HG03442 (cell line): ENCODE data around the gene SLC35D2.
"Not testable (repeated sequence)": the region's sequence is repeated elsewhere in the genome, so short reads cannot be mapped to it uniquely, and the experiment has no call there.

Experiments
- ATAC-seq: cut with Tn5 transposase; IDR thresholded peaks from one replicate; pipeline ENCODE4 v1.9.1; 2021; ENCODE audit warnings: mild to moderate bottlenecking, moderate library complexity; ENCODE audit not compliant: unreplicated experiment

The SLC35D2 gene

DNA sequence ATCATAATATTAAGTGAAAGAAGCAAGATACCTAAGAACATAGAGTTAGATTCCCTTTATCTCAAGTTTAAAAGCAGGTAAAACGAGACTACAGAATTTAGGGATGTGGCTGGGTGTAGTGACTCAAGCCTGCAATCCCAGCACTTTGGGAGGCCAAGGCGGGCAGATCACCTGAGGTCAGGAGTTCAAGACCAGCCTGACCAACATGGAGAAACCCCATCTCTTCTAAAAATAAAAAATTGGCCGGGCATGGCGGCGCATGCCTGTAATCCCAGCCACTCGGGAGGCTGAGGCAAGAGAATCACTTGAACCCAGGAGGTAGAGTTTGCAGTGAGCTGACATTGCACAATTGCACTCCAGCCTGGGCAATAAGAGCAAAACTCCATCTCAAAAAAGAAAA is 21.4 kb downstream of the SLC35D2 start:
- ATAC-seq: not testable (repeated sequence)

DNA sequence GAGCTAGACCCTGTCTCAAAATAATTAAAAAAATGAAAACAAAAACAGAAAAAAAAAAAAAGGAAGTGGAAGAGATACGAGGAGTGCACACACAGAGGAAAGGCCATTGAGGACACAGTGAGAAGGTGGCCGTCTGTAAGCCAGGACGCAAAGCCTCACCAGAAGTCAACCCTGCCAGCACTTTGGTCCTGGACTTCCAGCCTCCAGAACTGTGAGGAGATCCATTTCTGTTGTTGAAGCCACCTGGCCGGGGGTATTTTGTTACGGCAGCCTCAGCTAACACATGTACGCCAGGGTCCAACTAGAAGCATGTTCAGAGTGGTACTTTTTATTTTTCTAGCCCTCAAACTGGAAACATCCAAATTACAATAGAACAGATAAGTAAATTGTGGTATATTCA is 21.8 kb downstream of the SLC35D2 start:
- no peak for ATAC-seq

DNA sequence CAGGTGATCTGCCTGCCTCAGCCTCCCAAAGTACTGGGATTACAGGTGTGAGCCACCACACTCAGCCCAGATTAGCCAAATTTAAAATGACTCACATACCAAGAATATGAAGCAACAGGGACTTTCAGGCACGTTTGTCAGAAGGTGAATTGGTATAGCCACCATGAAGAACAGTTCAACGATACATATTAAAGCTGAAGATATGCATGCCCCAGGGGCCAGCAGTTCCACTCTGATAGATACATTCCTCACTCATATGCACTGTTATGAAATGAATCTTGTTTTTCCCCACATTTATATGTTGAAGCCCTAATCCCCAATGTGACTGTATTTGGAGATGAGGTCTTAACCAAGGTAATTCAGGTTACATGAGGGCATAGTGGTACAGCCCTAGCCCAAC is 22.5 kb downstream of the SLC35D2 start:
- ATAC-seq: no peak

DNA sequence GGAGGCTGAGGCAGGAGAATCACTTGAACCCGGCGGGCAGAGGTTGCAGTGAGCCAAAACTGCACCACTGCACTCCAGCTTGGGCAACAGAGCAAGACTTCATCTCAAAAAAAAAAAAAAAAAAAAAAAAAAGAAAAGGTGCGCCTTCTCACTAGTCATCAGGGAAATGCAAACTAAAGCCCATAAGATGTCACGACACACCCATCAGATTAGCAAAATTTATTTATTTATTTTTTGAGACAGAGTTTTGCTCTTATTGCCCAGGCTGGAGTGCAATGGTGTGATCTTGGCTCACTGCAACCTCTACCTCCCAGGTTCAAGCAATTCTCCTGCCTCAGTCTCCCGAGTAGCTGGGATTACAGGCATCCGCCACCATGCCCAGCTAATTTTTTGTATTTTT is 23.0 kb downstream of the SLC35D2 start:
- ATAC-seq: not testable (repeated sequence)

DNA sequence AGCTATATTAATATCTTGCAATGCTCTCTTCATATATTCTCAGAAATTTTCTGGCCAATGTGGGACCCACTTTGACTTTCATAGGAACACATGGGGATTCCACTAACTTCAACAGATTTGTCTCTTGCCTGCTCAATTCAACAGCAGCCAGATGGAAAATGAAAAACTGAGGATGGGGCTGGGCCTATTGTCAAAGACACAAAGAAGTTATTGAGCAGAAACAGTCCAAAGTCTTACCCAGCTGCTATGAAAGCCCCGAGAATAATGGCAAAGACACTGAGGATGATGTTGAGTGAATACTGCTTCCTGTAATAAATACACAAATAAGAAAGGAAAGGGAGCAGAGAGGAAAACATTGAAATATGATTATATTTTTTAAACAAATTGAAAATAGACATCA is 32.6 kb downstream of the SLC35D2 start:
- ATAC-seq: no peak

DNA sequence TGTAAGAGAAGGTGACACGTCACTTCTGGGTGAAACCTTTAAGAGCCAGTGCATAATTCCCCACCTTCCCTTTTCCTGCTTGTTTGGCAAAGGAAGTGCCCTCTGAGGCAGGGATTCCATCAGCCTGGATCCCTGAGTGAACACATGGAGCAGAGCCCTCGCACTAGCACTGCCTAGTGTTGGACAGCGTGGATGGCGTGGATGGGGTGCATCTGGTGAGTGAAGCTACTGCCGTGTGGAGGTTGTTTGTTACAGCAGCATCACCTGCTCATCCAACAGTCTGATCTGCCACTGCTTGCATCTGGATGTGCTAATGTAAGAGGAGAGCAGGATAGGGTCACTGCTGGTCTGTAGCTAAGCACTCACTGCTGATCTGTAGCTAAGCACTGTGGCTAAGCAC is 35.2 kb downstream of the SLC35D2 start:
- ATAC-seq: no peak

DNA sequence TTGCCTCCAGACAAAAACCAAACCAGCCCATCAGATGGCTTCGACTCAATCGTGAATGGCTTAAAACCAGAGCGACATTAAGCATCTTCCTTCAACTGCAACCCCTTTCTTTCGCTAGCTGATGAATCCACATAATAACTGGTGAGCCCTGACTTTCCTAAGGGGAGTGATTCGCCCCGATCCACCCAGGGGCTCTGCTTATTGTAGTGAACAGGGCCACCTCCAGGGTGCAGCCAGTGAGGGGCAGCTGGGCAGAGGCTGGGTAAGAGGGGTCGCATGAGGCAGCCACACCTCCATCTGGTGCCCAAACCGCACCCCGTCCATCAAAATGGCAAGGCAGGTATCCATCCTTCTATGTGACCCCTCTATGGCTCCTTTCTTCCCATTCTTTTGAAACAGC is 38.0 kb downstream of the SLC35D2 start:
- no peak for ATAC-seq

DNA sequence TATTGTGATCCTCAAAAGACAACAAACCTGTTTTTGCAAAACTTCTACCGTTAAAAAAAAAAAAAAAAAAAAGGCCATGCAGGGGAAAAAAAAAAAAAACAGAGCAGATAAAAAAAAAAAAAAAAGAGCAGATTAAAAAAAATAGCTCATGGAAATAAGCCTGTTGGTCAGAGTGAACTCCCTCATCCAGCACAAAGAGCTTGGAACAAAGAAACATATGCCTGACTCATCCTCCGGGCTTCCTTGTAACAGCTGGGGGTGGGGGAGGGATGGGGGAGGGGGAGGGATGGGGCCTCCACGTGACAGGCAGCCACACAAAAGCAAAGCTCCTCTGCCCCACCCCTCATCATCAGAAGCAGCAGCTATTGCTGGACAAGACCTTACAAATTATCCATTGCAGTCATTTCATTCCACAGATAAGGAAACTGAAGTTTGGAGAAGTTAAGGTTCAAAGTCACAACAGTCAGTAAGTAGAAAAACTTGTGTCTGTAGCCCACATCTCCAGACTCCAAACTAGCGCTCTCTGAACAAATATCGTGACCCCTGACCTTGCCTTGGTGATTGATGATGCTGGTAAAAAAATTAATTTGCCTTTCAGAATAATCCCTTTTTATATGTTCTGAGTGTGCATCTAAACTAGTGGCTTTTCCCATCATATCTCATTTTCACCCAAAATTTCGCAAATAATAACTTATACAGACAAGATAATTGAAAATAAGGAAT is 38.9 kb downstream of the SLC35D2 start:
- no peak for ATAC-seq

DNA sequence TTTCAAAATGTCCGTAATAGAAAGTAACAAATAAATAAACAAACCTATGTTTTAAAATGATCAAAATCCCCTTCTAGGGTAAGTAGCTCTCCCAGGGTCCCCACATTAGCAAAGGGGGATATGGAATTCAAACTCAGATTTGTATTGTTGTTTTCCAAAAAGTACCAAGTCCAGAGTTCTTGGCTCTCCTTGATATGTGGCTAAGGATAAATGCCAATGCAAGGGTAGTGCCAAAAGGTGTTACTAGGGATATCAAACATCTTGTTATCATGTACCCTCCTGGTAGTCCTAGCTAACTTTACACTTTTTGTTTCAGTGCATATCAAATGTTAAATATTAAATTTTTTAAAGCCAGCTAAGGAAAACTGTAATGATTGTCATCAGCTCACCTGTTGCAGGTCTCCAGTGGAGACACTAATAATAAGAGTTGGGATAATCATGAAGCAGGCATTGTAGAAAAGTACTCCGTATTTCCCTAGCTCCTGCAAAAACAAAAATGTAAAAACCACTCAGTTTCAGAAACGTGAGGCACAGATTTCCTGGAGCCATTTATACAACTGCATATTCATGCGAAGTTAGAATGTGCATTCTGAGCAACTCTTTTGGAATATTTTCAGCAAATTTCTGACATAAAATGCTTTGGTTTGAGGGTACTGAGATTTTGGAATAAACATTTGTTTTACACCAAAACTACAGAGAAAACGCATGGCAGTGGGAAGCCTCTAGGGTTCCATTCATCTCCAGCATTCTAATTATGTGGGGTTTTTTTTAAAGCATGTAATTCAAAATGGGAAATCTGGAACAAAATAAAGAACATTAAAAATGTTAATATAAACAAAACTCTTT is 39.8 kb downstream of the SLC35D2 start:
- no peak for ATAC-seq

DNA sequence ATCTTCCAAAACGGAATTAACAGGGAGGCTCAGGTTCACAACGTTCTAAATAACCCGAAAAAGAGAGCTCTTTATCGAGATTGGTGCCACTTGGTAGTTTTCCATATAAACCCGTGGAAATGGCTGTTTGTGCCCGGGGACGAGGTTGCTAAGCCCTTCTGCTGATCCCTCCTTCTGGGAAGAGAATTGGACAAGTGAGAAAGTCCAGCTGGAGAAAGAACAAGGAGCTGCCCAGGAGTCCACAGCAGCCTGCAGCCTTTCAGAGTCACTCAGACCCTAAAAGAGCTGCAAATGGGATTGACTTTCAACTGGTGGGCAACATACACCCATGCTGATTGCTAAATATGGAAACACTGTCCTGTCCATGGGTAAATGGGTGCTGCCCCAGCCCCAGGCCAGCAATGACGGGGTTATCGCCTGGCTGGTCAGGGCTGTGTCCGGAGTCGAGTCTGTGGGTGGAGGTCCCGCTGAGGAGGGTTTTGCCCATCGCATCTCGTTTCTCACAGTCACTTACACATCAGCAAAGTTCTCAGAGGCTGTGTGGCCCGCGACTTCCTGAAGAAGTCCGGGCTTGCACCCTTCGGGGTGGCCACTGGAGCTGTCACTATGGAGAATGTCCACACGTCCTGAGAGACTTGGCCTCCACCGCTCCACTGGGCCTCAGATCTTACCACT is 40.8 kb downstream of the SLC35D2 start:
- no peak for ATAC-seq

DNA sequence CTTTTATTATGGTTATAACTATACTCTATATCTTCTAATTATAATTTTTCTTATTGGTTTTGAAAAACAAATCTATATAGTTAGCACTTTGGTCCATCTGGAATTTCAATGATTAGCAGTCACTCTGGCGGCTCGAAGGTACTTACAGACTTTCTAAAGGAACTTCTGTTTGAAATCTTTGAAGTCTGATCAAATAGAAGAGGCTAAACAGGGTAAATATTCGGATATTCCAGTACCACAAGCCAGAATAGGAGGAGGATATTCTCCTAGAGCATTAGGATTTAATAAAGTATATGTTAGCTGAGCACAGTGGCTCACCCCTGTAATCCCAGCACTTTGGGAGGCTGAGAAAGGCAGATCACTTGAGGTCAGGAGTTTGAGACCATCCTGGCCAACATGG is 42.8 kb downstream of the SLC35D2 start:
- ATAC-seq: no peak

DNA sequence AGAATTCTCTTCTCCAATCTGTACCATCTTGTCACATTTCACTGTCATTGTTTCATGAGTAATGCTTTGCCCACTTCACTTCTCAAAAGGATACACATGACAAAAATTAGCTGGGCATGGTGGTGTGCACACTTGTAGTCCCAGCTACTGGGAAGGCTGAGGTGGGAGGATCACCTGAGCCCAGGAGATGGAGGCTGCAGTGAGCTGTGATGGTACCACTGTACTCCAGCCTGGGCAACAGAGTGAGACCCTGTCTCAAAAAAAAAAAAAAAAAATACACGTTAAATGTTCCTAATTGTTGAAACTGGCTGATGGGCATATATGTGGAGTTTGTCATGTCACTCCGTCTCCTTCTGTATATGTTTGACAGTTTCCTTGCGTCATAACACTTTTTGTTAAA is 45.2 kb downstream of the SLC35D2 start:
- no peak for ATAC-seq

DNA sequence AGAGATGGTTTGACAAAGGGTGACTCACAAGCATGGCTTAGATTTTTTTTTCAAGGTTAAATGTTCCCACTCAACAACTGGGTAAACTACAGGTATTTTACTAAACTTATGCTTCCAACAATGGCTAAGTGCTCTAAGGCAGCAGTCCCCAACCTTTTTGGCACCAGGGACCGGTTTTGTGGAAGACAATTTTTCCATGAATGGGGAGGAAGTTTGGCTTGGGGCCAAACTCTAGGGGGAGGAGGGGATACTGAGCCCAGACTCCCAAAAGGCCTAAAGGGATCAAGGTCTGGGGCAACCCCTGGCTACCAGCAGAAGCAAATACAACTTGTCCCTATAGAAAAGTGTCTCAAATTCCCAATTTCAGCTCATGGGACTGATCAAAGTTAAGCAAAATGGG is 49.6 kb downstream of the SLC35D2 start:
- ATAC-seq: no peak

DNA sequence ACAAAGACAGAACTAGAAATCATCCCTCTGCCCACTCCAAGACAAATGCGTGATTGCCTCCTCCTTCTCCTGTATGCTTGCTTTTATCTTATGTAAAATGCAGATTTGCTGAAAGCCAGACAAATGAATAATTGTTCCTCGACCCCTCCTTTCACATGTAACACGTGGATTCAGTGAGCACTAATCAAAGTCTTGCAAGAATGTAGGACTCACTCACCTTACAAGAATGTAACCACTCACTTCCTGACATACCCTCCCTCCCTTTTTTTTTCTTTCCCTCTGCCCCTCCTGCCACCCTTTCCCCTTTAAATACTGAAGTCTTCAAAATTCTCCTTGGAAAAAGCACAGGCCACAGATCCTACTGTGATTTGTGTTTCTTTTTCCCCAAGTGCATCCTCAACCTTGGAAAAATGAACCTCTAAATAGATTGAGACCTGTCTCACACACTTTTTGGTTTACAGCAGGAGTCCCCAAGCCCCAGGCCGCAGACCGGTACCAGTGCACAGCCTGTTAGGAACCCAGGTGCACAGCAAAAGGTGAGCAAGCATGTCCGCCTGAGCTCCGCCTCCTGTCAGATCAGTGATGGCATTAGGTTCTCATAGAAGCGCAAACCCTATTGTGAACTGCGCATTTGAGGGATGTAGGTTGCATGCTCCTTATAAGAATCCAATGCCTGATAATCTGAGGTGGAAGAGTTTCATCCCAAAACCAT is 52.1 kb downstream of the SLC35D2 start:
- ATAC-seq: no peak

DNA sequence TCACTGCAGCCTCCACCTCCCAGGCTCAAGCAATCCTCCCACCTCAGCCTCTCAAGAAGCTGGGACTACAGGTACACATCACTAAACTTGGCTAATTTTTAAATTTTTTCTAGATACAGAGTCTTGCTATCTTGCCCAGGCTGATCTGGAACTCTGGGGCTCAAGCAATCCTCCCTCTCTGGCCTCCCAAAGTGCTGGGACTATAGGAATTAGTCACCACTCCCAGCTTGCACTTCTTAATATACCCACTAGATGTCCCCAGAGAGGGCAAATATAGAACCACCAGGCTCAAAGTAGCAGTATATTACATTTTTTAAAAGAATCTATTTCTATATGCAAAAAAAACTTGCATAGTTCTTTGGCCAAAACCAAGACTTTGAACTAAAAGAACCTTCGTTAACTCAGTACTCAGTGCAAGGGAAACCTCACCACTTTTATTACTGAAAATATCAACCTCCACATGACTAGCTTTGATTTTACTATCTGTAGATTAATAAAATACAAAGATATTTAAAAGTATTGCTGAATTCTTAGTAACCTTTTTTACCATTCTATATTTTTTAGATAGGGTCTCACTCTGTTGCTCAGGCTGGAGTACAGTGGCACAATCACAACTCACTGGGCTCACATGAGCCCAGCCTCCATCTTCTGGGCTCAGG is 55.7 kb downstream of the SLC35D2 start:
- no peak for ATAC-seq

DNA sequence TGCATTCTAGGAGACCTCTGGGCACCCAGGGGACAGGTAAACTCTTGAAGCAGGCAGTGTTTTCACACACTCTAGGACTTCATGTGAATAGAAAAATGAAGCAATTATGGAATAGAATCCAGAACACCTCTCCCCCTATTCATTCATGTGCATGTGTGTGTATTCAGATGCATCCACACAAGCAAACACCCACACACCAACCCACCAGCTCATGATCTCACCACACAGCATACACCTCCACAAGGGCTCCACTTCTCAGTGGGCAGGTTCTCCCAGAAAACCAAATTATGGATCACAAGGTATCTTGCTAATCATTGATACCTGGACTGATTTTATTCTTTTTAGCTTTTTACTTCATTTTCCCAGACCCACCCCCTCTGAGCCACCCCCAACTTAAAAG is 60.3 kb downstream of the SLC35D2 start:
- ATAC-seq: no peak

DNA sequence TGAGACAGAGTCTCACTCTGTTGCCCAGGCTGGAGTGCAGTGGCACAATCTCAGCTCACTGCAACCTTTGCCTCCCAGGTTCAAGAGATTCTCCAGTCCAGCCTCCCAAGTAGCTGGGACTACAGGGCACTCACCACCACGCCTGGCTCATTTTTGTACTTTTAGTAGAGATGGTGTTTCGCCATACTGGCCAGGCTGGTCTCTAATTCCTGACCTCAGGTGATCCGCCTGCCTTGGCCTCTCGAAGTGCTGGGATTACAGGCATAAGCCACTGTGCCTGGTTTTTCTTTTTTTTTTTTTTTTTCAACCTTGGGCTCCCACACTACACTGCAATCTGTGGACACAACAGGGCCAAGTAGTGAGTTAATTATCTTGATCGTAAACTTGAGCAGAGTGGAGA is 60.8 kb downstream of the SLC35D2 start:
- not testable (repeated sequence) for ATAC-seq

DNA sequence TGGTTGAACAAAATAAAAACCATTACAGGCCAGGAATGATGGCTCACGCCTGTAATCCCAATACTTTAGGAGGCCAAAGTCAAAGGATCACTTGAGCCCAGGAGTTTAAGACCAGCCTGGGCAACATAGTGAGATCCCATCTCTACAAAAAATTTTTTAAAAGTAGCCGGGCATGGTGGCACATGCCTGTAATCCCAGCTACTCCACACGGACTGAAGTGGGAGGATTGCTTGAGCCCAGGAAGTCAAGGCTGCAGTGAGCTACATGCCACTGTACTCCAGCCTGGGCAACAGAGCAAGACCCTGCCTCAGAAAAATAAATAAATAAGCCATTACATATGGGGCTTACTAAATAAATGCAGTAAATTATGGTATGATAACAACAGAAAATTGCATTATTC is 61.3 kb downstream of the SLC35D2 start:
- ATAC-seq: not testable (repeated sequence)

DNA sequence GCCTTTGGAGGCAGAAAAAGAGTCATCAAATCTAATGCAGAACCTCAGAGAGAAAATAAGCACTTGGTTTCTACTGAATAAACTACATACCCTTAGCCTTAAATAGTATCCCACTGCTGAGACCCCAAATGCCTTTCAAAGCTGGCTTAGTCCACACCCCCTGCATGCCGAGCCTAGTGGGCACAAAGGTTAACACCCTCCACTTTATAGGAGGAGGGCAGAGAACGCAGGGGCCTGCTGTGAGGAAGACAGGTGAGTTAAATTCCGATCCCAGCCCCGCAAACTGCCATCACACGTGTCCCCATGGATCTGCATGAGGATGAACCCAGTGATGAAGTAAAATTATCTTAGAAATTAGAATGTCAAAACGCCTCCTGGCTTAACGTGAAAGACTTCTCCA is 62.0 kb downstream of the SLC35D2 start:
- no peak for ATAC-seq

DNA sequence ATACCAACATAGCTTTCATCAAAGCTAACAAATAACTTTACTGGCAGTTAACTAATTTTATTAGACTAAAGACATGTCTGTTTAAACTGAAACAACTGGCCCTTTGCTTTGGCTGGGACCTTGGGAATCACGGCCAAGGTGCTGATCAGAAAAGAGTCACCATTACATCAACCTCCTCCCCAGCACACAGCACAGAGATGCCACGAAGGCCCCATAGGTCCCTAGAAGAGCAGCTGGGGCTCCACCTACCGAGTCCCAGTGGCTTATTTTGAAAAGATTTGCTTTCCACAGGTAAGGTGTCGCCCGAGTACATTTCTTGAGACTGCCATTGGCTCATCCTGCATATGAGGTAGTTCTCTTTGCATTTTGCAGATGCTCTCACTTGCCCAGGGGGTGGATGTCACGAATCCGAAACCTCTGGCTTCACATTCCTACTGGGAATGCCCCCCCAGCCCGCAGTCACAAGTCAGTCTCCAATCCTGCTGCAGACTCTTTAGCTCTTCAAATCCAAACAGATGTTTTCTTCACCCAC is 62.7 kb downstream of the SLC35D2 start:
- ATAC-seq: no peak
